B cell (primary cell): ENCODE measurements around the gene CXCL8. TPM values are rescaled to one million over a fixed set of nuclear protein-coding genes. Genes with fewer than 3 reads are reported as not detected.

Experiments used
- ATAC-seq: fragments of 200-7000 bp; cut with Tn5 transposase; one replicate; pipeline ENCODE4 v1.10.0; 2021; ENCODE audit warnings: low read depth, mild to moderate bottlenecking, moderate number of reproducible peaks, moderate library complexity
- CTCF ChIA-PET: fragments of 350-600 bp; sonication (Branson Sonifier 250); formaldehyde crosslinking; loops from one replicate; lab custom pipeline; 2021; ENCODE audit warnings: antibody characterized with exemption, inconsistent platforms; lab: Charles Lee
- POLR2A ChIA-PET: fragments of 350-600 bp; sonication (Branson Sonifier 250); formaldehyde crosslinking; loops from one replicate; lab custom pipeline; 2021; ENCODE audit warnings: antibody characterized with exemption; lab: Charles Lee
- DNase-seq: peaks from one replicate; pipeline ENCODE4 v3.0.0; 2013
- H2AFZ ChIP-seq: 2 replicates; pipeline ENCODE4 v1.6.1; 2012; ENCODE audit warnings: mild to moderate bottlenecking, low read depth, low read length; ENCODE audit not compliant: insufficient read depth, poor library complexity, severe bottlenecking
- H3K27ac ChIP-seq, 2 donors: 1 replicate in 1 of 2; 2 replicates in 1 of 2; pipeline ENCODE4 v1.5.1; 2012 to 2013; ENCODE audit warnings: low read length in 2 of 2, mild to moderate bottlenecking in 2 of 2, moderate library complexity in 1 of 2
- H3K27me3 ChIP-seq, 4 experiments: fragments of 200-600 bp in 1 of 4; sonication (generic) in 1 of 4; replicated peaks in 1 of 4; 1 replicate in 2 of 4; 2 replicates in 2 of 4; pipeline versions ENCODE4 v1.6.1 to v1.7.0; 2013 to 2016; ENCODE audit warnings: low read length in 3 of 4, mild to moderate bottlenecking in 2 of 4, mixed read lengths in 1 of 4, moderate library complexity in 1 of 4; ENCODE audit not compliant: insufficient read depth in 4 of 4, control insufficient read depth in 3 of 4; ENCODE audit errors: control extremely low read depth in 1 of 4
- H3K36me3 ChIP-seq, 2 experiments: replicated peaks in 1 of 2; 1 replicate in 1 of 2; 2 replicates in 1 of 2; pipeline versions ENCODE4 v1.6.1 to v1.7.1; 2013; ENCODE audit warnings: low read length in 1 of 2; ENCODE audit not compliant: insufficient read depth in 2 of 2, control insufficient read depth in 1 of 2; ENCODE audit errors: control extremely low read depth in 1 of 2, extremely low read depth in 1 of 2
- H3K4me1 ChIP-seq, 2 donors: fragments of 200-600 bp in 1 of 2; sonication (generic) in 1 of 2; 1 replicate in 1 of 2; 2 replicates in 1 of 2; pipeline versions ENCODE4 v1.5.1 to v1.6.1; 2013 to 2017; ENCODE audit warnings: low read length in 2 of 2; ENCODE audit not compliant: control insufficient read depth in 2 of 2, insufficient read depth in 2 of 2
- H3K4me2 ChIP-seq: replicated peaks from 2 replicates; pipeline ENCODE3; 2012; ENCODE audit warnings: mild to moderate bottlenecking, low read depth, low read length; ENCODE audit not compliant: poor library complexity, severe bottlenecking
- H3K4me3 ChIP-seq, 5 experiments: fragments of 200-600 bp in 1 of 5; sonication (generic) in 1 of 5; 1 replicate in 3 of 5; 2 replicates in 2 of 5; pipeline versions ENCODE4 v1.5.1 to v1.7.0; 2011 to 2016; ENCODE audit warnings: low read length in 4 of 5, mild to moderate bottlenecking in 4 of 5, low read depth in 2 of 5, control low read depth in 1 of 5, moderate library complexity in 1 of 5; ENCODE audit not compliant: insufficient read depth in 1 of 5; ENCODE audit errors: control extremely low read depth in 1 of 5, extremely low read depth in 1 of 5
- H3K79me2 ChIP-seq: fragments of 200-600 bp; sonication (generic); one replicate; pipeline ENCODE4 v1.6.0; 2016; ENCODE audit warnings: low read length; ENCODE audit not compliant: control insufficient read depth, insufficient read depth
- H3K9ac ChIP-seq: fragments of 200-600 bp; sonication (generic); 2 replicates; pipeline ENCODE4 v1.6.1; 2017; ENCODE audit warnings: mild to moderate bottlenecking, low read length, moderate library complexity
- H3K9me3 ChIP-seq, 3 donors: one replicate each; pipeline versions ENCODE4 v1.6.1 to v1.7.1; 2013; ENCODE audit warnings: low read length in 2 of 3; ENCODE audit not compliant: control insufficient read depth in 2 of 3, insufficient read depth in 1 of 3; ENCODE audit errors: control extremely low read depth in 1 of 3
- H4K20me1 ChIP-seq: 2 replicates; pipeline ENCODE4 v1.6.0; 2012; ENCODE audit warnings: mild to moderate bottlenecking, low read length; ENCODE audit not compliant: insufficient read depth, control insufficient read depth, poor library complexity, severe bottlenecking
- H3K27ac Mint-ChIP-seq: one replicate; pipeline ENCODE4 v1.8.0; 2021; ENCODE audit warnings: mixed read lengths
- H3K27me3 Mint-ChIP-seq: one replicate; pipeline ENCODE4 v1.8.0; 2021; ENCODE audit warnings: mixed read lengths
- H3K4me1 Mint-ChIP-seq: one replicate; pipeline ENCODE4 v1.8.0; 2021; ENCODE audit warnings: mixed read lengths
- H3K4me3 Mint-ChIP-seq: one replicate; pipeline ENCODE4 v1.8.0; 2021; ENCODE audit warnings: mixed read lengths
- H3K9me3 Mint-ChIP-seq: one replicate; pipeline ENCODE4 v1.8.0; 2022; ENCODE audit warnings: mixed read lengths; ENCODE audit not compliant: insufficient read depth
- CTCF ChIP-seq: fragments of 200-600 bp; IDR thresholded peaks from one replicate; pipeline ENCODE4 v1.8.0; 2022; ENCODE audit warnings: antibody characterized with exemption, mild to moderate bottlenecking
- EZH2 ChIP-seq: IDR thresholded peaks from 2 replicates; pipeline ENCODE4 v1.6.1; 2012; ENCODE audit warnings: borderline replicate concordance, low read depth, mild to moderate bottlenecking, moderate library complexity, low read length; ENCODE audit not compliant: insufficient read depth, poor library complexity, severe bottlenecking
- WGBS: methylation state at CpG from one replicate; pipeline ENCODE4 v1.1.5; 2013; ENCODE audit warnings: missing lambda C conversion rate; ENCODE audit not compliant: insufficient coverage; 5-methylcytosine and 5-hydroxymethylcytosine counted together
- intact Hi-C: fragments of 100-400 bp; cut with micrococcal nuclease; formaldehyde crosslinking; loops from one replicate; pipeline ENCODE4 v1.10.0; 2022
- polyA plus RNA-seq: library from polyadenylated mRNA; depleted of rRNA; stranded (reverse); fragments of >200 nt; gene quantifications from 2 replicates; pipeline ENCODE4 v1.2.3, GENCODE V29; 2012
- total RNA-seq, 2 donors: library from RNA; stranded (reverse); fragments of 120-200 nt in 1 of 2; gene quantifications; 1 replicate in 1 of 2; 2 replicates in 1 of 2; pipeline versions ENCODE4 v1.2.3 to v1.2.4, GENCODE V29; 2013 to 2022

The CXCL8 gene
- total and polyA plus RNA-seq, 2 donors (not counting 1 experiment from before 2014, with no cell fraction given), result 0.32 to 7.5 TPM

DNA sequence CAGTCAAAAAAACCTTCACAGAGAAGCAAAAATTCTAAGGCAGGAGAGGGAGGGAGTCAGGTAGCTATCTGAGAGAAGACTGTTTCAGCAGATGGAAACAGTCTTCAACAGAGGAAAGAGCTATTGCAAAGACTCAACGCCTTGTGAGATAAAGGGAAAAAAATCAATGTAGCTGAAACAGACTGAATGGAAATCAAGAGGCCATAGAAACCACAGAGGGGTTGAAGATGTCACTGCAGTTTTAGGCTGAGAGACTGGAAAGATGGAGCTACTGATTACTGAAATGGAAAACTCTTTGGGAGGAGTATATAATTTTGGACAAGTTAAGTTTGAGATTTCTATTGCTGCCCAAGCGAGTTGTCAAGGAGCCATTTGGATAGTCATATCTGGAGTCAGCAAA, 28.4 kb upstream of the CXCL8 start:
- Mint-ChIP-seq H3K4me3 (no peak overlapping the region), H3K4me1 (no peaks in the 10 kb centered on the region), H3K27ac (no peak overlapping the region), H3K27me3 (peaks cover 12% of the 10 kb centered on the region), H3K9me3 (no peaks in the 10 kb centered on the region)
- ChIA-PET CTCF (no interaction called here), POLR2A (no interaction called here)
- Histone ChIP-seq H3K9ac (no peak overlapping the region), H3K4me3 (no peak overlapping the region), H3K27ac (no peak overlapping the region), H3K9me3 (no peaks in the 10 kb centered on the region), H3K79me2 (no peaks in the 10 kb centered on the region), H3K36me3 (no peaks in the 10 kb centered on the region), H4K20me1 (no peaks in the 10 kb centered on the region), H3K4me1 (no peaks in the 10 kb centered on the region), H2AFZ (no peak overlapping the region), H3K27me3 (no peaks in the 10 kb centered on the region), H3K4me2 (no peak overlapping the region)
- no peak for DNase-seq
- TF ChIP-seq EZH2 (no peak), CTCF (no peak)
- ATAC-seq, result no peak
- WGBS, result 77% methylated on average over 2 of the region's 2 CpGs
- intact Hi-C loops, result no loop called here

- no peak overlapping the region for H3K27ac ChIP-seq
- ChIA-PET CTCF (no interaction called here), POLR2A (no interaction called here)
- H3K9me3 Mint-ChIP-seq, result no peaks in the 10 kb centered on the region
- H3K9me3 ChIP-seq, result no peaks in the 10 kb centered on the region
- WGBS, result 80% methylated on average over 3 of the region's 3 CpGs
- no peak overlapping the region for H3K9ac ChIP-seq
- H3K4me3 Mint-ChIP-seq, result no peak overlapping the region
- no peaks in the 10 kb centered on the region for H3K36me3 ChIP-seq
- H3K27me3 ChIP-seq, result no peaks in the 10 kb centered on the region
- no peaks in the 10 kb centered on the region for H4K20me1 ChIP-seq
- H3K4me3 ChIP-seq, result no peak overlapping the region
- no peak overlapping the region for H3K27ac Mint-ChIP-seq
- H3K4me1 Mint-ChIP-seq, result no peaks in the 10 kb centered on the region
- H3K4me2 ChIP-seq, result no peak overlapping the region
- DNase-seq (no peak), ATAC-seq (no peak)
- H3K4me1 ChIP-seq, result no peaks in the 10 kb centered on the region
- no peak for TF ChIP-seq EZH2
- H3K79me2 ChIP-seq, result no peaks in the 10 kb centered on the region
- intact Hi-C loops, result no loop called here
- H2AFZ ChIP-seq, result no peak overlapping the region
- peaks cover 12% of the 10 kb centered on the region for H3K27me3 Mint-ChIP-seq
Measured at GRCh38 chr4:73713650-73714049, 26.7 kb upstream of the CXCL8 start.
